ENCODE results near the gene AKAIN1.

The AKAIN1 gene

GRCh38 chr18:5093902-5094301 is 103.2 kb downstream of the AKAIN1 start:
- no peak for DNase-seq (ENCODE audit: low spot score)

Measured in COLO829 (cell line).